ENCODE measurements around the gene PRORP. TPM values are rescaled to one million over a fixed set of nuclear protein-coding genes. Genes with fewer than 3 reads are reported as not detected.

PRORP gene
- total RNA-seq, result 10 to 100 TPM; 18.0 to 25.8 (median 21.1) TPM
- polyA plus RNA-seq, result 10 to 100 TPM in 1 of 2 donors, 1 to 10 TPM in 1; 8.3 to 23.0 TPM
- long read RNA-seq, donor 1, full-length matches to known transcripts, result 10 of 15 reads
- long read RNA-seq, donor 1, partial matches to known transcripts, result 2 of 15 reads
- long read RNA-seq, donor 1, other reads (novel, unspliced or antisense), result 3 of 15 reads
- long read RNA-seq, donor 2, full-length matches to known transcripts, result 10 of 21 reads
- long read RNA-seq, donor 2, partial matches to known transcripts, result 10 of 21 reads
- long read RNA-seq, donor 2, other reads (novel, unspliced or antisense), result 1 of 21 reads
- long read RNA-seq, donor 3, full-length matches to known transcripts, result 17 of 27 reads
- long read RNA-seq, donor 3, partial matches to known transcripts, result 7 of 27 reads
- long read RNA-seq, donor 3, other reads (novel, unspliced or antisense), result 3 of 27 reads

DNA sequence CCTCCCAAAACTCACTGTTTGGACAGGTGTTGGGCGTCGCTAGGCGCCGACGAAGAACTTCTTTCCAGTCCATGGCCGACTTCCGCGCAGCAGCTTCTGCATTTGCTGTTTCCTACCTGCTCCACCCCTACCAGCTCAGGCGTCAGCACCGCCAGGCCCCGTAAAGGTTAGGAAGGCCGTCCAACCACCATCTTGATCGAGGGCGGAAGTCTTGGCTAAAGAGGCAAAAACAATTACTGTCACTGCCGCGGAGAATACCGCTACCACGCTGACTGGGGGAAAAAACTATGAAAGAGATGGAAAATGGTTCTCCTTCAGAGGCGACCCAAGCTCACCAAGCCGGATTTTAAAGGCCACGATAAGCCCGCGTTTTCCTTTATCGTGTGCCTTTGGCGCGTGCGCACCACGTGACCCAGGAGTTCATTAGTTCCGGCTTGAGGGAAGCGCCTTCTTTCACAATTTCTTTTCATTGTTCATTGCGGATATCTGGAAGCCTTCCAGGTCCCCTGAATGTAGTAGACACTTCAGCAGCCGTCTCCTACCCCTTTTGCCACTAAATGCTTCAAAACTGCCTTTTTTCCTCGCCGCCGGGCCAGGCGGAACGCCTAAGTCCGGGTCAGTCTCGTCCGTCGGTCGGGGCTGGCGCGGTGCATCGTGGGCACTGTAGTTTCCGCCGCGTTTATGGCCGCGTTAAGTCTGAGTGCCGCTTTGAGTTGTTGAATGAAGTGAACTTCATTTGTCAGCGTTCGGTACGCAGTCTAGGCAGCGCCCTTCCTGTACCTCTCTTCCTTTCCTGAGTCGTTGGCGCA is at the start of gene PRORP, which contains the start of gene PPP2R3C:
Gene PRORP, plus strand, starts transcription at position 666 of the 809 bp plus-strand sequence. CDS start 694 bp downstream, outside the sequence.
Gene PPP2R3C, minus strand, starts transcription at position 104 of the 809 bp plus-strand sequence. Its CDS starts 31 bp downstream, at position 73.
- peak within 1 kb of the TSS; percentile 91 to 100 (median 96) for H3K27ac ChIP-seq
- TF ChIP-seq POLR2A (IDR thresholded peaks at IDR 0.05) (peak in 1 of 2 donors; percentile 60), CTCF (IDR thresholded peaks at IDR 0.05) (no peak)
- DNase-seq (peak; percentile 91 to 94 (median 92)), ATAC-seq (peak; percentile 95 to 97 (median 96))
- intact Hi-C loops (cut with DNase I), result loop anchor here in 6 of 10 donors (1.0 to 10.0 kb wide), 11 partner anchors 75 to 685 kb away; partner anchors contain the start of genes FAM177A1 (in 4 of the 6), BAZ1A (in 2 of the 6), SRP54 (in 2 of the 6) and NFKBIA (in 1 of the 6)
- WGBS, 4 donors, result 0% methylated on average over 51 to 57 of the region's 57 CpGs
- peaks cover 0 to 28% (median 8%) of the 10 kb centered on the region in 9 donors for H3K36me3 ChIP-seq
- H3K4me1 ChIP-seq, result peaks cover 0 to 53% (median 18%) of the 10 kb centered on the region in 12 donors
- H3K4me3 ChIP-seq, result peak within 1 kb of the TSS; percentile 55 to 86 (median 68)
- H3K27me3 ChIP-seq, result no peaks in the 10 kb centered on the region
- H3K9me3 ChIP-seq, result no peaks in the 10 kb centered on the region

- WGBS, 4 donors, result 78 to 87% (median 81%) methylated on average over 1 of the region's 1 CpG
- ATAC-seq (no peak), DNase-seq (no peak)
- peaks cover 0 to 87% (median 69%) of the 10 kb centered on the region in 9 donors for H3K36me3 ChIP-seq
- H3K9me3 ChIP-seq, result no peaks in the 10 kb centered on the region
- intact Hi-C loops (cut with DNase I), result no loop called here
- TF ChIP-seq CTCF (IDR thresholded peaks at IDR 0.05) (no peak), POLR2A (IDR thresholded peaks at IDR 0.05) (no peak)
- H3K27me3 ChIP-seq, result no peaks in the 10 kb centered on the region
- H3K4me1 ChIP-seq, result peaks cover 0 to 4% (median 0%) of the 10 kb centered on the region in 12 donors
- no peak overlapping the region for H3K4me3 ChIP-seq
- H3K27ac ChIP-seq, result no peak overlapping the region
These were observed 48.9 kb upstream of the PRORP start for GRCh38 chr14:35073486-35073885.

DNA sequence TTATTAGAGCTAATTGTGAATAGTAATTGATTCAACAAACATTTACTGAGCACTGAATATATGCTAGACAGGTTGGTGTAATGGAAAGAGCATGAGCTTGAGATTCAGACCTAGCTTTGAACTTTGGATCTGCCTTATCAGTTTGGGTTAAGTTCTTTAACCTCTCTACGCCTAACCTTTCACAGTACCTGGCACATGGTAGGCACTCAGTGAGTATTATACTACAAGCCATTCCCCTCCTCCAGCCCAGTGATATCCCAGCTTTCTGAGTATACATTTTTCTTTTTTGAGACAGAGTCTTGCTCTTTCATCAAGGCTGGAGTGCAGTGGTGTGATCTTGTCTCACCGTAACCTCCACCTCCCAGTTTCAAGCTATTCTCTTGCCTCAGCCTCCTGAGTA is 44.3 kb upstream of the PRORP start:
- no peak for TF ChIP-seq POLR2A (IDR thresholded peaks at IDR 0.05)
- TF ChIP-seq CTCF (IDR thresholded peaks at IDR 0.05), result no peak
- peaks cover 0 to 94% (median 80%) of the 10 kb centered on the region in 9 donors for H3K36me3 ChIP-seq
- no peak overlapping the region for H3K4me3 ChIP-seq
- intact Hi-C loops (cut with DNase I), result no loop called here
- DNase-seq, result no peak
- no peak overlapping the region for H3K27ac ChIP-seq
- 87 to 98% (median 98%) methylated on average over 2 of the region's 2 CpGs for WGBS, 4 donors
- no peaks in the 10 kb centered on the region for H3K9me3 ChIP-seq
- H3K27me3 ChIP-seq, result no peaks in the 10 kb centered on the region
- peaks cover 0 to 4% (median 0%) of the 10 kb centered on the region in 12 donors for H3K4me1 ChIP-seq
- ATAC-seq, result no peak
